ENCODE measurements around the gene MEGF6. TPM values are rescaled to one million over a fixed set of nuclear protein-coding genes. Genes with fewer than 3 reads are reported as not detected.

MEGF6 gene
- total RNA-seq, 1 donor: 102 TPM

DNA sequence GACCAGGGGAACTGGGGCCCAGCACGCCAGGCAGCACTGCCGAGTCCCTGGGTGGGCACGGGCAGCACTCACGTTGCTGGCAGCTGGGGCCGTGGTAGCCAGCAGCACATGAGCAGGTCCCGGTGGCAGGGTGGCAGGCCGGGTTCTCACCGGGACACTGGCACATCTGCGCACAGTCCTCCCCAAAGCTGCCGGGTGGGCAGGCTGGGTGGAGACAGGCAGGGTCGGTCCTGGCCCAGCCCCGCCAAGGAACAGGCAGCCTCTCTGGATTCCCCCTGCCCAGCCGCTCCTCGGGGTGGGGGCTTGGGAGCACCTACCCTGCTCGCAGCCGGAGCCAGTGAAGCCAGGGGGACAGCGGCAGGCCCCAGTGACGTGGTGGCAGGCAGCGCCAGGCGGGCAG lies 114.4 kb downstream of the MEGF6 start:
- TF ChIP-seq, protein P1, sequence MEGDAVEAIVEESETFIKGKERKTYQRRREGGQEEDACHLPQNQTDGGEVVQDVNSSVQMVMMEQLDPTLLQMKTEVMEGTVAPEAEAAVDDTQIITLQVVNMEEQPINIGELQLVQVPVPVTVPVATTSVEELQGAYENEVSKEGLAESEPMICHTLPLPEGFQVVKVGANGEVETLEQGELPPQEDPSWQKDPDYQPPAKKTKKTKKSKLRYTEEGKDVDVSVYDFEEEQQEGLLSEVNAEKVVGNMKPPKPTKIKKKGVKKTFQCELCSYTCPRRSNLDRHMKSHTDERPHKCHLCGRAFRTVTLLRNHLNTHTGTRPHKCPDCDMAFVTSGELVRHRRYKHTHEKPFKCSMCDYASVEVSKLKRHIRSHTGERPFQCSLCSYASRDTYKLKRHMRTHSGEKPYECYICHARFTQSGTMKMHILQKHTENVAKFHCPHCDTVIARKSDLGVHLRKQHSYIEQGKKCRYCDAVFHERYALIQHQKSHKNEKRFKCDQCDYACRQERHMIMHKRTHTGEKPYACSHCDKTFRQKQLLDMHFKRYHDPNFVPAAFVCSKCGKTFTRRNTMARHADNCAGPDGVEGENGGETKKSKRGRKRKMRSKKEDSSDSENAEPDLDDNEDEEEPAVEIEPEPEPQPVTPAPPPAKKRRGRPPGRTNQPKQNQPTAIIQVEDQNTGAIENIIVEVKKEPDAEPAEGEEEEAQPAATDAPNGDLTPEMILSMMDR (IDR thresholded peaks at IDR 0.05; ENCODE audit: insufficient read depth, low read length): no peak
- H3K4me3 ChIP-seq (ENCODE audit: low read depth, low read length): no peak overlapping the region
- DNase-seq (ENCODE audit: low read depth): no peak

DNA sequence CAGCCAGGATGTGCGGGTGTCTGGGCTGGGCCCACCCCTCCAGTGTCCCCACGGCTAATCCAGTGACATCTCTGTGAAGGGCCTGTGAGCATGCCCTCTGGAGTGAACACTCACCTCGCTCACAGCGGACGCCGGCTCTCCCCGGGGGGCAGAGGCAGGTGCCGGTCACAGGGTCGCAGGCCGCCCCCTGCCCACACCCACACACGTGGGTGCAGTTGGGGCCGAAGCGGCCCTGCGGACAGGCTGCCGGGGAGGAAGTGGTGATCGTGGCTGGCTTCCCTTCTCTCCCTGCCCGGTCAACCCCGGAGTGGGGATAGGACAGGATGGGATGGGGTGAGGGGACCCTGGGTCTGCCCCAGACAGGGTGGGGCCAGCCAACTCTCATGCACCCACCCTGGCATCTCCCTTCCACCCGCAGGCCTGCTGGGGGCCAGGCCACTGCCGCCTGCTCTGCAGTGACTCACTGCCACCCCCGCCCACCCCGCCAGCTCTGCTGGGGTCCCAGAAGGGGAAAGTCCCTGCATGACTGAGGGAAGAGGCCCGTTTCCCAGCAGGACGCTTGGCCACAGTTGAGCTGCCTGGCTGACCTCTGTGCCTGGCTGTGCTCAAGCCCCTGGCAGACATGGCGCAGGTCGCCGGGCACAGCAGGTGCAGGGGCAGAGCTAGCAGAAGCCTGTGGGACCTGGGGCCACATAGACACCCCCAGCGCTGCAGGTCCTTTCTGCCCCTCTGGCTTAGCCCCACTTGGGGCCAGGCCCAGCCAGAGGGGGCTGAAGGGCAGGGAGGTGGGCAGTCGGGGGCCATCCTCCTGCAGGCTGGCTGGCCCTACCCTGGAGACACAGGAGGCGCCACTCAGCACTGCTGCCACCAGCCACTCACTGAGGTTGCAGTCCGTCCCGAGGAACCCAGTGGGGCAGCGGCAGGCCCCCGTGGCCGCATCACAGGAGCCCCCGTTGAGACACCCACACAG lies 115.2 kb downstream of the MEGF6 start:
- TF ChIP-seq, protein P1 (IDR thresholded peaks at IDR 0.05; ENCODE audit: insufficient read depth, low read length): no peak
- no peak overlapping the region for H3K4me3 ChIP-seq (ENCODE audit: low read depth, low read length)
- DNase-seq (ENCODE audit: low read depth): no peak

DNA sequence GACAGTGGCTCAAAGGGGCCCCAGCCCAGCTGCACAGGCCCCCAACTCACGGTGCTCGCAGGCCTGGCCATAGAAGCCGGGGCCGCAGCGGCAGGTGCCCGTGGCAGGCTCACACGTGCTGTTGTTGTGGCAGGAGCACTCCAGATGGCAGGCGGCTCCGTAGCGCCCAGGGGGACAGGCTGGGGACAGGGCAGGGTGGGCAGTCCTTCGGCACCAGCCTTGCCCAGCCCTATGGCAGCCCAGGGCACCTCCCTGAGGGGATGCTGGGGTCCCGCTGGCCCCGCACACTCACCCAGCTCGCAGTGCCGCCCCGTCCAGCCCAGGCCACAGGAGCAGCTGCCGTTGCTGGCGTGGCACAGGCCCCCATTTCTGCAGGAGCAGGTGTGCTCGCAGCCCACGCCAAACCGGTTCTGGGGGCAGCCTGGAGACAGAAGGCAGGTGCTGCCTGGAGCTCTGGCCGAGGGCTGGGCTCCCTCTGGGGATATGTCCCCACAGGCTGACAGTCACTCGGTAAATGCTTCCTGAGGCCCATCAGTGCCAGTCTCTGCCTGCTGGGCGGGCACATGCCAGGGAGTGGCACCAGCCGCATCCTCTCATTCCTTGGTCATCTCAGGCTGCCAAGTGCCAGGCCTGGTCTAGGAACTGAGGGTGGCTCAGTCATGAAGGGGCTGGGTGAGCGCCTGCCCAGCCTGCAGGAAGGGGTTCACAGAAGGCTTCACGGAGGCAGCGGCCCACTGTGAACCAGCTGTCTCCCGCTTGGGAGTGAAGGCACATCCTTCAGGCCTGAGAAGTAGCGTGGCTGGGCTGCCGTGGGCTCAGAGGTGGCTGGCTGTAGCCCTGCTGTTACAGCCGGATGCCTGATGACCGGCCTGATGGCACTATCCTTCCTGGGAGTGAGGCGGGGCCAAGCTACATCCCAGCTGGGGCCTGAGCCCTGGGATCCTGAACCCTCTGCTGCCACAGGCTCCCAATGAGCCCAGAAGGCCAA lies 116.7 kb downstream of the MEGF6 start:
- H3K4me3 ChIP-seq (ENCODE audit: low read depth, low read length): no peak overlapping the region
- no peak for DNase-seq (ENCODE audit: low read depth)
- TF ChIP-seq, protein P1 (IDR thresholded peaks at IDR 0.05; ENCODE audit: insufficient read depth, low read length): no peak

DNA sequence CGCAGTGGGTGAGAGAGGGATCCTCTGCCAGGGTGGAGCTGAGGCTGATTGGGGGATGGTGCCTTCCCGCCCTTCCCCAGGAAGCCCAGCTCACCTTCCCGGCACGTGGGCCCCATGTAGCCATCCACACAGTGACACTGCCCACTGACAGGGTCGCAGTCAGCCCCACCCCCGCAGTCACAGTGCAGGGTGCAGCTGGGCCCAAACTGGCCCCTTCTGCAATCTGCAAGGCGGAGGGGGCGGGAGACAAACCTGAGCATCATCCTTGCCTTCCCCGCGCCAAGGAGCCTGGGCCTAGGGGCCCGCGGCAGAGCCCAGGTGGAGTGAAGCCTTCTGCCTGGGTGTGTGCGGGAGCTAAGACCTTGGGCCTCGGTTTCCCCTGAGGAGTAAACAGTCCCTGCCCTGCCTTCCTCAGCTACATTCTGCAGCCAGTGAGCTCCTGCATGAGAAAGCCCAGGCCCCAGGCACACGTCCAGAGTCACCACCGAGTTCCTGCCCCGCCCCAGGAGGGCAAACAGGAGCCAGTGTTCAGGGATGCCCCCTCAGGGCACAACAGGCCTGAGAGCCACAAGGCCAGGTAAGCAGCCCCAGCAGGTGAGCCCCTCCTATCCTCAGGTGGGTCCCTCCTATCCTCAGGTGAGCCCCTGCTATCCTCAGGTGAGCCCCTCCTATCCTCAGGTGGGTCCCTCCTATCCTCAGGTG lies 118.6 kb downstream of the MEGF6 start:
- no peak for DNase-seq (ENCODE audit: low read depth)
- TF ChIP-seq, protein P1 (IDR thresholded peaks at IDR 0.05; ENCODE audit: insufficient read depth, low read length): no peak

DNA sequence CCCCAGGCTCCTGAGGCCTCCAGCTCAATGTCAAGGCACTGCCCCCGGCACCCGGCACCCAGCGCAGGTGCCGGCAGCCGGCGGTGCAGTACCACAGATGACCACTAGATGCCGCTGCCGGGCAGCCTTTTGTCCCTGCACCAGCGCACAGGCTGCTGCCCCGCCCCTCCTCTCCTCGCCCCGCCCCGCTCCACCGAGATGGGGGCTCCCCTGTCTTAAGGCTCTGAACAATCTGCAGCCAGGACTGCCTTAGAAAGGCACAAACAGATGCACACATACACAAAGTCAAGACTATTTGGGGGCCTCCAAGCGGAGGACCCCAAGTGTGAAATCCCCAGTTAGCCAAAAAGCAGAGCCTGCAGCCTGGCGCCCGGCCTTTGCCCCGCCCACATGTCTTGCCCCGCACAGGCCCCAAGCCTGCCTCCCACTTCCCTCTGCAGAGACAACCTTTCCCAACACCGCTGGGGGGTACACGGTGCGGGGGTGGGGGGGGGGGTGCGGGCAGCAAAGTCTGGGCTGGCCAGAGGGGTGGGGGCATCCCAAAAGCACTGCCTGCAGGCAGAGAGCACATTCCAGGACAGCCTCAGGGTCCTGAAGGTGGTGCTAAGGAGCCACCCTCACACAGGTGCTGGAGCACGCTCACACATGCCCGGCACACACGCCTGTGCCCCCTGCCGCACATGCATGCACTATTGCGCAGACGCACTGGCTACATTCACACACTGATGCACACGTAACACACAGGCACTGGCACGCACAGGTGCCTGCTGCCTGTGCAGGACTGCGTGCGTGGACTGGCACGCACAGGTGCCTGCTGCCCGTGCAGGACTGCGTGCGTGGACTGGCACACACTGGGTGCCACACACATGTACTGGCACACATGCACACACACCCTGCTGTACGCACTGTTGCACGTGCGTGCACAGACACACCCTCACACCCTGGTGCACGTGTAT lies 119.7 kb downstream of the MEGF6 start:
- no peak overlapping the region for H3K4me3 ChIP-seq (ENCODE audit: low read depth, low read length)
- TF ChIP-seq, protein P1 (IDR thresholded peaks at IDR 0.05; ENCODE audit: insufficient read depth, low read length): peak; percentile 97
- DNase-seq (ENCODE audit: low read depth): peak; percentile 49

More for the DNA sequence above, 118.6 kb downstream of the MEGF6 start:
- H3K4me3 ChIP-seq (ENCODE audit: low read depth, low read length): no peak overlapping the region
